CD4-positive, alpha-beta T cell treated with Interleukin-6 for 4 hours (primary cell): ENCODE measurements around the gene KLF18.
"Not testable (repeated sequence)": the region's sequence is repeated elsewhere in the genome, so short reads cannot be mapped to it uniquely, and the experiment has no call there.

Experiments used
- DNase-seq: peaks from one replicate; pipeline ENCODE4 v3.0.0-alpha.2; 2020; ENCODE audit warnings: mixed read lengths

KLF18 gene

GRCh38 chr1:44141531-44141930 is at the start of gene KLF18:
TSS of gene KLF18 (minus strand) at chr1:44141631. CDS start at chr1:44141631, 0 bp downstream.
- no peak for DNase-seq

DNA sequence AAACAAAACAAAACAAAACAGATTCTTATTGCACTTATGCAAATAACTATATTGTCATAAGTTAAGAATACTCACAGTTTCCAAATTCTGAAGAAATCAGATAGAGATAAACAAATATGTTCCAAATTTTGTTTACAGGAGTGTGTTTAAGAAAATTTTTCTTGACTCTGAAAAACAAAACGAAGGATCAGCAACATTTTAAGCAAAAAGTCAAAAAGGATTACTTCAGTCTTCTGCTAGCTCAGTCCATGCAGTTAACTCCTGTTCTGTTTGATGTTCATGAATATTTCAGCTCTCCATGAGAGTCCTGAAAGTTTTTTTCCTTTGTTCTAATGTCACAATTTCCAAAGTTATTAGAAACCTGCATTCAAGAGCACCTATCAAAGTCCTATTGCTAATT is 33.2 kb upstream of the KLF18 start:
- no peak for DNase-seq

GRCh38 chr1:44170281-44170823 is 28.9 kb upstream of the KLF18 start:
- DNase-seq = no peak

GRCh38 chr1:44168520-44169098 is 27.2 kb upstream of the KLF18 start:
- no peak for DNase-seq

DNA sequence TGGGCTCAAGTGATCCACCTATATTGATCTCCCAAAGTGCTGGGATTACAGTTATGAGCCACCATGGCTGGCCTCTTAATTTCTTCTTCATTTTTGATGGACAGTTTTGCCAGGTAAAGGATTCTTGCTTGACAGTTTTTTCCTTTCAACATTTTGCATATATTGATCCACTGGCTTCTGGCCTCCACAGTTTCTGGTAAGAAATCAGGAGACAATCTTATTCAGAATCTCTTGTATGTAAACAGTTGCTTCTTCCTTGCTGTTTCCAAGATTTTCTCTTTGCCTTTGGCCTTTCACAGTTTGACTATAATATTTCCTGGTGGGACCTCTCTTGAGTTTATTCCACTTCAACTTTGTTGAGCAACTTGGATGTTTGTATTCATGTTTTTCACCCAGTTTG is 20.1 kb upstream of the KLF18 start:
- no peak for DNase-seq

DNA sequence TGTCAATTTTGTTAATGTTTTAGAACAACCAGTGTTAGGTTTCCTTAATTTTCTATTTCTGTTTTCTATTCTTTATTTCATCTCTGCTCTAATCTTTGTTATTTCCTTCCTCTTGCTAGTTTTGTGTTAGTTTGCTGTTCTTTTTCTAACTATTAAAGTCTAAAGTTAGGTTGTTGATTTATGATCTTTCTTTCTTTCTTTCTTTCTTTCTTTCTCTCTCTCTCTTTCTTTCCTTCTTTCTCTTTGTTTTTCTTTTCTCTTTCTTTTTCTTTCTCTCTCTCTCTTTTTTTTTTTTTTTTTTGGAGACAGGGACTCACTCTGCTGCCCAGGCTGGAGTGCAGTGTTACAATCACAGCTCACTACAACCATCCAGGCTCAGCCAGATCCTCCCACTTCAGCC is 17.4 kb upstream of the KLF18 start:
- no peak for DNase-seq

- no peak for DNase-seq
Observed at GRCh38 chr1:44157903-44158302, 16.5 kb upstream of the KLF18 start.

GRCh38 chr1:44154049-44154448 is 12.6 kb upstream of the KLF18 start:
- DNase-seq = no peak

- DNase-seq = no peak
Observed at GRCh38 chr1:44152692-44153091, 11.3 kb upstream of the KLF18 start.

GRCh38 chr1:44151808-44152207 is 10.4 kb upstream of the KLF18 start:
- DNase-seq = no peak

GRCh38 chr1:44151332-44151731 is 9.9 kb upstream of the KLF18 start:
- DNase-seq = no peak

- DNase-seq = no peak
Observed at GRCh38 chr1:44147582-44147981, 6.2 kb upstream of the KLF18 start.

DNA sequence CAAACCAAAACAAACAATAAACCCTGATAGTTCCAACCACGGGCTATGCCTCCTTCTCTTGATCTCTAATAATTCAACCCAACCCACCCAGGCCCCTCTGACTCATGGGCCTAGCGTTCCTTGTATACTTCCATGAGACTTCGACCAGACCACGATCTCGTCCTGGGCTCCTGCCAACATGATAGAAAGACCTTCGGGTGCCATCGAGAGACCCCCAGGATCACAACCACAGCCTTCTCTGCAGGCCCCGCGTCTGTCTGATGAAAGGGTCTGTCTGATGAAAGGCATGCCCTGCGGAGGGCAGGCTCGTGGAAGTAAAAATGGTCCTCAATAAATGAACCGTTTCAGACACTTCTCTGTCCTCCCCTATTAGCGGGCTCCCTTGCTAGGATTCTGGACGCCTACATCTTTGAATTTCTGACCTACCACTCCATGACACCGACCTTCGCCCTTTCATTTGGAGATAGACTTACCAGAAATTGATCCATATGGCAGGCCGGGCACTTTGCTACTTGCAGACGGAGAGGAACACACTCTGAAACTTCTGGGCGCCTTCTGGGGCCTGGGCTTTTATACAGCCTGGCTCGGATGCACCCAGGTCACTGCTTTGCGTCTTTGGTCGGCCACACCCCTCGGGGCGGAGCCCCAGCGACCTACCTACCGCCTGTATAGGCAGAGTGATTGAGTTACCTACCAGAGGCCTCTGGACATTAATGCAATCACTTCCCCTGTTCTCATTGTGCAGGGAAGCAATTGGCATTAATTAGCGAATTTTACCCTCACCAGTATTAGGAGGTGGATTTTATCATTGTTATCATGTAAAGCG is 5.3 kb upstream of the KLF18 start:
- DNase-seq = no peak

GRCh38 chr1:44144962-44145756 is 3.7 kb upstream of the KLF18 start:
- DNase-seq = no peak

- DNase-seq = not testable (repeated sequence)
Observed at GRCh38 chr1:44139565-44139964, 1.9 kb downstream of the KLF18 start.

GRCh38 chr1:44138239-44138638 is 3.2 kb downstream of the KLF18 start:
- no peak for DNase-seq

- no peak for DNase-seq
Observed at GRCh38 chr1:44135886-44136285, 5.5 kb downstream of the KLF18 start.

GRCh38 chr1:44134071-44134920 is 7.1 kb downstream of the KLF18 start:
- DNase-seq = no peak

GRCh38 chr1:44131411-44131810 is 10.0 kb downstream of the KLF18 start:
- DNase-seq = no peak

DNA sequence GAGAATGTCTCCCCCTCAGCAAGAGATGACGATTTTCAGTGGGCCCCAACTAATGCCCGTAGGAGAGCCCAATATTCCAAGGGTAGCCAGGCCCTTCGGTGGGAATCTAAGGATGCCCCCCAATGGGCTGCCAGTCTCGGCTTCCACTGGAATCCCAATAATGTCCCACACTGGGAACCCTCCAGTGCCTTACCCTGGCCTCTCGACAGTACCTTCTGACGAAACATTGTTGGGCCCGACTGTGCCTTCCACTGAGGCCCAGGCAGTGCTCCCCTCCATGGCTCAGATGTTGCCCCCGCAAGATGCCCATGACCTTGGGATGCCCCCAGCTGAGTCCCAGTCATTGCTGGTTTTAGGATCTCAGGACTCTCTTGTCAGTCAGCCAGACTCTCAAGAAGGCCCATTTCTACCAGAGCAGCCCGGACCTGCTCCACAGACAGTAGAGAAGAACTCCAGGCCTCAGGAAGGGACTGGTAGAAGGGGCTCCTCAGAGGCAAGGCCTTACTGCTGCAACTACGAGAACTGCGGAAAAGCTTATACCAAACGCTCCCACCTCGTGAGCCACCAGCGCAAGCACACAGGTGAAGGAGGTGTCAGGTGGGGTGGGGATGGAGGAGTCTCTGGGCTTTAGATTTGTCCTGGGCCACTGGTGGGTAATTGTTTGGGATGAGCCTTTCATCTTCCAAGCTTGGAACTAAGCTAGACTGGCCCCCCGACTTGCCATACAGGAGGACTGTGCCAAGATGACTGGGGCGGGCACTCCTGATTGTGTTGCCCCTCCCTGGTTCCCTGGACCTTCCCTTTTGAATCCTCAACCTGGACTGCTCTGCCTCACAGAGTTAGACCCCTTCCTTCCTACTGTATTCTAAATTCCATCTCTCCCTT is 11.6 kb downstream of the KLF18 start:
- DNase-seq = no peak

DNA sequence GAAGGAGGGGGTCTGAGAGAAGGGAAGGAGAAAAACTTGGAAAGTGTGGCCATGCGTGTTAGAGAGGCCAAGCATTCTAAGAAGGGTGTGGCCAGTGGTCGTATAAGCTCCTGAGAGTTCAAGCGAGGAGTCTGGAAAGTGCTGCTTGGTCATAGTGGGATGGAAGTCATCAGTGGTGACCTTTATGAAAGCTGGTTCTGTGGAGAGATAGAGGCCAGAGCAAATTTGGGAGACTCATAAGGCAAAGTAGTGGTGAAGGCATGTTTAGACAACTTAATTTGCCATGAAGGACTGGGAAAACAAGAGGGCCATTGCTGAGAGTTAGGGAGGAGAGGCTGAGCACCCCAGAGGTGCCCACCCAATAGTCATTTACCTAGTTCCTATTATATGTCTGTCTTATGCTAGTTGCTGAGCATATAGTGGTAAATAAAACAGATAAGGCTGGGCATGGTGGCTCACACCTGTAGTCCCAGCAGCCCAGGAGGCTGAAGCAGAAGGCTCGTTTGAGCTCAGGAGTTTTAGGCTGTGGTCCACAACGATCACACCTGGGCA is 21.0 kb downstream of the KLF18 start:
- DNase-seq = no peak
